GM18505 (cell line): Measurements from ENCODE around the gene PRM1.

Experiments used
- ATAC-seq: cut with Tn5 transposase; IDR thresholded peaks from one replicate; pipeline ENCODE4 v1.9.1; 2021; ENCODE audit not compliant: unreplicated experiment
- POLR2A ChIP-seq: IDR thresholded peaks from 4 replicates; pipeline ENCODE4 v1.6.1; 2011; ENCODE audit warnings: borderline replicate concordance; ENCODE audit not compliant: insufficient read depth, insufficient read length; ENCODE audit errors: extremely low read depth

The PRM1 gene

DNA sequence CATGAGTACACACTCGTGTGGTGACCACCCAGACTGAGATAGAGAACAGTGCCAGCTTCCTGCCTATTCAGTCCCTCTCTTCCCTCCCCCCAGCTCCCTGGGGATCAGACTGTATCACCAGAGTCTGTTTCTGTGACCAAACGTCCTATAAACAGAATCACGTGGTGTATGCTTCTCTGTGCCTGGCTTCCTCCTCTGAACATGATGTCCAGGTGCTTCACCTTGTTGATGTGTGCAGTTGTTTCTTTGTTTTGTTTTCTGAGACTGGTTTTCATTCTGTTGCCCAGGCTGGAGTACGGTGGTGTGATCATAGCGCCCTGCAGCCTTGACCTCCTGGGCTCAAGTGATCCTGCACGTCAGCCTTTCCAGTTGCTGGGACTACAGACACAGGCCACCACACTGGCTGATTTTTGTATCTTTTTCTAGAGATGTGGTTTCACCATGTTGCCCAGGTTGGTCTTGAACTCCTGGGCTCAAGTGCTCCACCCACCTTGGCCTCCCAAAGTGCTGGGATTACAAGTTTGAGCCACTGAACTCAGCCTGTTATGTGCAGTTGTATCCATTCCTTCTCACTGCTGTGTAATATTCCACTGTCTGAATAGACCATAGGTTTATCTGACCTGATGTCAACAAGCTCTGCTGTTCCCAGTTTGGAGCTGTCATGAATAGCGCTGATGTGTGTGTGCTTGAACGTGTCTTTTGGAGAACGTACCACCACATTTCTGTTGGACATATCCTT is 28.9 kb upstream of the PRM1 start:
- no peak for ATAC-seq
- TF ChIP-seq POLR2A, result no peak

DNA sequence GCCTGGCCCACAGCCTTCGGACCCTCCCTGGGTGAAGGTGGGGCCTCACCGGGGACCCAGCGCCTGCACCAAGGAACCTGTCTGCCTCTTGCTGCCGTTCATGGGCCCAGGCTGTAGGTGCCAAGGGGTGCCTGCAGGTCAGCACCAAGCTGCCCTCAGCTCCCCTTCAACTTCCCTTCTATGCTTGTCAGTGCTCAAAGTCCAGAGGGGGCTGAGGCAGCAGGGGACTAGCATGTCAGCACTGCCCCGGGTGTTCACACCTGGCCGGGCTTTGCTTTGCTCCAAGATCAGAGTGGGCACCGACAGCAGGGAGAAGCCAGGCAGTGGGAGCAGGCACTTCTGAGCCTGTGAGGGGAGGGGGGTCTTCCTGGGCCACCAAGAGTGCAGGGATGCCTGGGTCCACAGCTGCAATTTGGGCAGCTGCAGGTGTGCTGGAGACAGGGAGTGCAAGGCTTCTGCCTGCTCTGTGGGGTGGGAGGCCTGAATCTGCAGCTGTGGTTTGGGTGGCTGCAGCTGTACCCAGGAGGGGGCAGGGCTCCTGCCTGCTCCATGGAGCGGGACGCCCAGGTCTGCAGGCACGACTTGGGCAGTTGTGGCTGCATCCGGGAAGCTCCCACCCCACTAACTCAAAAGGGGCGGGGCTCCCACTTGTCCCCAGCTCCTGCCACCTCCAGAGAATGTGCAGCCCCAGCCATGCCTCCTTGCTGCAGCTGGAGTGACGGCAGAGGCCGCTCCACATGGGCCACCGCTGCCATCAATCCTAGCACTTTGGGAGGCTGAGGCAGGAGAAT is 27.6 kb upstream of the PRM1 start:
- no peak for TF ChIP-seq POLR2A
- ATAC-seq, result no peak

DNA sequence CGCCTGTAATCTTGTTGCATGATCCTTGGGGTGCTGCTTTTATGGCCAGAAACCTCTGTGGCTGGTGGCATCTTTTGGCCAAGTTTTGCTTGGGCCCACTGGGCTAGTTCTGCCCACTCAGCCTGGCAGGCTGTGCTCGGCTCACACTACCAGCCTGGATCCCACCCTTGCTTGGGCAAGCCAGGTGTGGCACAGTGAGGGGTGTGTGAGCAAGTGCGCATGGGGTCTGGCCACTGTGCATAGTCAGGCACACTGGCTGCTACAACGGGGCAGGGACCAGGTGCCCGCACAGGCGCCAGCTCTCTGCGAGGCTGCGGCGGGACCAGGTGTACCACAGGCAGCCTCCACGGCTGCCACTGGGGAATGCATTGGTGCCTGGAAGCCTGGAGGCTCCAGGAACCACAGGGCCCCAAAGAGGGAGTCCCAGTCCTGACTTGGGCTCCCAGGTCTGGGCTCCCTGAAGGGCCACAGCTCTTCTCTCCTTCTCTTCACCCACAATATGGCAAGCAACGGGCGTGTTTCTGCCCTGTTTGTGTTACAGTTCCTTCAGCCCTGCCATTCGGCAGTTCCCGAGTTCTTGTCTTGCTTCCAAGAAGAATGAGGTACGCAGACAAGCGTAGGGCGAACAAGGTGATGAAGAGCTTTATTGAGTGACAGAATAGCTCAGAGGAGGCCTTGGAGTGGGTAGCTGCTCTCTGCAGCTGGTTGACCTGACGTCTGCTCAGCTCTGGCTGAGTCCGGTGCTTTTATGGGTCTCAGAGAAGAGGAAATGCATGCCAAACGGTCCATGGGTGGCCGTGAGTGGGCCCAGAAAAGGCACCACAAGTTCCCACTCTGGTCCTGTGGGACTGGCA is 26.7 kb upstream of the PRM1 start:
- no peak for TF ChIP-seq POLR2A
- ATAC-seq, result no peak

DNA sequence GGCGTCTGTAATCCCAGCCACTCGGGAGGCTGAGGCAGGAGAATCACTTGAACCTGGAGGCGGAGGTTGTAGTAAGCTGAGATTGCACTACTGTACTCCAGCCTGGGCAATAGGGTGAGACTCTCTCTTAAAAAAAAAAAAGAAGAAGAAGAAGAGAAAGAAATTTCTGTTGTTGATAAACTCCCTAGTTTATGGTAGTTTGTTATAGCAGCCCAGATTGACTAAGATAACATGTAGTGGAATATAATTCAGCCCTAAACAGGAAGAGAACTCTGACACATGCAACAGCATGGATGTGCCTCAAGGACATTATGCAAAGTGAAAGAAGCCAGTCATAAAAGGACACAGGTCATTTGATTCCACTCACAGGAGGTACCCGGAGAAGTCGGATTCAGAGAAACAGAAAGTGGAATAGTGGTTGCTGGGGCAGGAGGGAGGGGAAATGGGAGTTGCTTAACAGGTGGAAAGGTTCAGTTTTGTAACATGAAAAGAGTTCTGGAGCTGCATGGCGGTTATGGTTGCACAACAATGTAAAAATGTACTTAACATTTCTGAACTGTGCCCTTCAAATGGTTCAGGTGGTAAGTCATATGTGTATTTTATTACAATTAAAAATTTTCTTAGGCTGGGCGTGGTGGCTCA is 26.0 kb upstream of the PRM1 start:
- no peak for ATAC-seq
- TF ChIP-seq POLR2A, result no peak

DNA sequence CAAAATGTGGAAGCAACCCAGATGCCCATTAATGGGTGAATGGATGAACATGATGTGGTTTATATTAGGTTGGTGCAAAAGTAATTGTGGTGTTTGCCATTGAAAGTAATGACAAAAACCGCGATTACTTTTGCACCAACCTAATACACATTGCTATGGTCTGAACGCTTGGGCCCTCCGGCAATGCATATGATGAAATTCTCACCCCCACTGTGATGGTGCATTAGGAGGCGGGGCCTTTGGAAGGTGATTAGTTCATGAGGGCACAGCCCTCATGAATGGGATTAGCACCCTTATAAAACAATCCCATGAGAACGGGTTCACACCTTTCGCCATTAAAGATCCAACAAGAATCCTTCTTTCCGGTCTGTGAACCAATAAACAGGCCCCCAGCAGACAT is 25.3 kb upstream of the PRM1 start:
- TF ChIP-seq POLR2A, result no peak
- ATAC-seq, result no peak

DNA sequence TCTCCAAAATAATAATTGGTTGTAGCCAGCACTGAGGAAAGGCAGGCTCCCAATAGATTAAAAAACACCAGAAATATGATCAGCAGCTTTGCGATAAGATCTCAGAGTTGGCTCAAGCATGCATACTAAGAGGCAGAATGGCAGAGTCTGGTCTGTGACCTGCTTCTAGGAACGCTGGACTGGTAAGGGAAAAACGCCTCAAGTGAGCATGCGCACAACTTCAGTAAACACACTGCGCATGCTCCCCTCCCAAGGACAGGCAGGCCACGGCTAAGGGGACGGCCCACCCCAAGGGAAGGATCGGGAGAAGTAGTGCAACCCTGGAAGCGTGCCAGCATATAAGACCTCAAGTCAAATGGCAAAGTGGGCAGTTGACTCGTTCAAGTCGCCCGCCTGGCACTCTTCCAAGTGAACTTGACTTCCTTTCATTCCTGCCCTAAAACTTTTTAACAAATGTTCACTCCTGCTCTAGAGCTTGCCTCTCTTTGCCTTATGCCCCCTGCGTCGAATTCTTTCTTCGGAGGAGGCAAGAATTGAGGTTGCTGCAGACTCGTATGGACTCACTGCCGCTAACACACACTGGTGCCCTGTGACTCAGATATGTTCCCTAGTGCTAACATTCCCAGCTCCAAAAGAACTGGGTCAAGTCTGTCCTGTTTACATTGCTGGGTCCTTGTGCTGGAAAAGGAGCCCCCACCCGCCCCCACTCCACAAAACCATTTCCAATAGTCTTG is 22.4 kb upstream of the PRM1 start:
- TF ChIP-seq POLR2A, result no peak
- ATAC-seq, result no peak

DNA sequence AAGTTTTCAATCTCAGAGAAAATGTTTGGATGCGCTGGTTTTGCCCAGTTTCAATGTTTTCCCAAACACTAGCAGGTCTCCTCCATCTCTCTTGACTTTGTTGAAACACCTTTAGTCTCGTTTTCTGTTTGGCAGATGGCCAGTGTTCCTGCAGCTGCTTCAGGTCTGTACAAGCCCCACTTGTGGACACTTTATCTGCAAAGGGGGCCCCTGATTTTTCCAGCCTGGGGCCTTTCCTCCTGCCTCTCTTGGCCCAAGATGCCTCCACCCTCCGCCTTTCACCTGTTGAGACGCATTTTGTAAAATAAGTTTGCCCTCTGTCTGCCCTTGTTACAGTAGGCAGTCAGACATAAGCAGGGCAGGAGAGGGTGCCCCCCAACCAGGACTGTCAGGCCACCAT is 21.8 kb upstream of the PRM1 start:
- no peak for ATAC-seq
- no peak for TF ChIP-seq POLR2A

DNA sequence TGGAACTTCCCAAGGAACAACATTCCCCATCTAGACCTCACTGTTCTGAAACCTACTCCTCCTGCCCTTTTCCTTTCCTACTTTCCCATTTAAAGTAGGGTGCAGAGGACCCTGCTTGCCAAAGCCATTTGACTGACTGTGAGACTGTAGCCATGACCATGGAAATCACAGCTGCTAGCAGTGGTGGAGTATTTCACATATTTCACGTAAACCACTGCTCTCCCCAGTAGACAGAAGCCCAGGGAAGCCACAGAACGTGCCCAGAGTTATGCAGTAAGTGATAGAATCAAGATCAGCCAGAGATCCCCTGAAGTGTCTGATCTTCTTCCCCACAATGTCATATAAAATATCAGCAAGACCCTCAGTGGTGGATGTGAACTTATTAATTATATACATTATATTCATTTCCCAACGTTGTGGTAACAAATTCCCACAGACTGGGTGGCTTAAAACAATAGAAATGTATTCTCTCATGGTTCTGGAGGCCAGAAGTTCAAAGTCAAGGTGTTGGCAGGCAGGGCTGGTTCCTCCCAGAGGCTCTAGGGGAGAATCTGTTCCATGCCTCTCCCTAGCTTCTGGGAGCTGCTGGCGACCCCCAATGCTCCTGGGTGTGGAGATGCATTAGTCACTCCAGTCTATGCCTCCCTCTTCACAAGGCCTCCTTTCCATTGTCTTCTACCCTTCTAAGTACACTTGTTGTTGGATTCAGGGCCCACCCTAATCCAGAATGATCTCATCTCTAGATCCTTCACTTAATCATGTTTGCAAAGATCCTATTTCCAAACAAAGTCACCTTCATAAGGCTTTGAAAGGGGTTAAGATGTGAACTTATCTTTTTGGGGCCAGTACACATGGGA is 20.7 kb upstream of the PRM1 start:
- ATAC-seq, result no peak
- TF ChIP-seq POLR2A, result no peak

DNA sequence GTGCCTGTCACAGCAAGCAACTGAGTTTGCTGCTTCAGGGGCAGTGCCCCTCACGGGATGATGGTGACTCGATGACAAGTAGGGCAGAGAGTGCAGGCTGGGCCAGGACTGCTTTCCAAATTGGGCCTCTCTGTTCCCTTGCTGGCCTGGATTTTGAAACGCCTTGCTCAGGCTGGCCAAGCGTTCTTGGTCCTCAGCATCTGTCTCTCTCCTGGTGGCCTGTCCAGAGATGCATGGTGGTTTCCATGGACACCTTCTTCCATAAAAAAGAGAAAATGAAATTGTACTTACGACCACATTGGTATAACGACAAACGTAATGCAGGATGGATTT is 19.4 kb upstream of the PRM1 start:
- no peak for TF ChIP-seq POLR2A

DNA sequence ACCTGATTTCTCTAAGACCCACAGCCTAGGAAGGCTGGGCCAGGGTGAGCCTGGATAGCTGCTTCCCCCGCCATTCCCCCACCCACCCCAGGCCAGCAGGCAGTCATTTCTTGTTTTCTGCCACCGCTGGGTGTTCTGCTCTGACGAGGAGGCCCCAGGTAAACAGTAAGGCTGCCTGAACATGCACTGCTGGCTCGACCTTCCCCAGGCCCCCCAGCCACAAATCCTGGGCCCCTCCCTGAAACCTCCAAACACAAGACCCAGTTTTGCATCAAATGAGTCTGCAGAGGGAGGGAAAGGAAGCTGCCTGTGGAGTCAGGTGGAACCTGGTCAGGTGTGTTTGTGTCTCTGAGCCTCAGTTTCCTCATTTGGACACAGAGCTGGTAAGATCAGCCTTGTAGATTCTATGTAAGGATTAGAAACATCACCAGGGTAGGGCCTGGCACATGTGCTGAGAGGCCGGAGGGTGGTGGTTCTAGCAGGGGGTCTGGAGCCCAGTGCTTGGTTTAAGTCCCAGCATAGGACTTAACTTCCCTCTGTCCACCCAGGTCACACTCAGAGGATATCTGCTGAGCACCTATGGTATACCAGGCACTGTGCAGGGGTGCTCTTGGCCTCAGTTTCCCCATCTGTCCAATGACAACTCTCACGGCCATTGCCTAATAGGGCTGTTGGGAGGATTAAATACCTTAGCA is 18.9 kb upstream of the PRM1 start:
- no peak for TF ChIP-seq POLR2A
- no peak for ATAC-seq

More for the DNA sequence above, 19.4 kb upstream of the PRM1 start:
- ATAC-seq, result no peak

DNA sequence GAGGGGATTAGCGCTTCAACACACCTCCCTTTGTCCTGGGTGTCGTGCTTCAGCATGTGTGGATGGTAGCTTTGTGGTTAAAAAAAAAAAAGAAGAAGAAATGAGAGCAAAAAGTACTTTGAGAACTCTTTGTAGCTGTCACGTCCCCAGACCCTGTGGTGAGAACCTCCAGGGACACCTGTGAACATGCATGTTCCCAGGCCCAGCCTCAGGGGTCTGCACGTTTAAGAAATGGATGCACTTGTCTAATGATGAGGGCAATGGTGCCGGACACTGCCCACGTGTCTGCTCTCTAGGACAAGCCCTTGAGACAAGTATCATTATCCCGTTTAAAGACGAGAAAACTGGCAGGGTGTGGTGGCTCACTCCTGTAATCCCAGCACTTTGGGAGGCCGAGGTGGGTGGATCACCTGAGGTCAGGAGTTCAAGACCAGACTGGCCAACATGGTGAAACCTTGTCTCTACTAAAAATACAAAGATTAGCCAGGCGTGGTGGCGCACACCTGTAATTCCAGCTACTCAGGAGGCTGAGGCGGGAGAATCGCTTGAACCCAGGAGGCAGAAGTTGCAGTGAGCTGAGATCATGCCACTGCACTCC is 17.9 kb upstream of the PRM1 start:
- ATAC-seq, result peak; percentile 33
